ENCODE data around the gene CLCNKB. TPM values are rescaled to one million over a fixed set of nuclear protein-coding genes. Genes with fewer than 3 reads are reported as not detected.

The CLCNKB gene
- 0.10 TPM in 1 of 5 replicates, not detected in the others for total RNA-seq (2022; extraction: Qiagen RNA extraction)

DNA sequence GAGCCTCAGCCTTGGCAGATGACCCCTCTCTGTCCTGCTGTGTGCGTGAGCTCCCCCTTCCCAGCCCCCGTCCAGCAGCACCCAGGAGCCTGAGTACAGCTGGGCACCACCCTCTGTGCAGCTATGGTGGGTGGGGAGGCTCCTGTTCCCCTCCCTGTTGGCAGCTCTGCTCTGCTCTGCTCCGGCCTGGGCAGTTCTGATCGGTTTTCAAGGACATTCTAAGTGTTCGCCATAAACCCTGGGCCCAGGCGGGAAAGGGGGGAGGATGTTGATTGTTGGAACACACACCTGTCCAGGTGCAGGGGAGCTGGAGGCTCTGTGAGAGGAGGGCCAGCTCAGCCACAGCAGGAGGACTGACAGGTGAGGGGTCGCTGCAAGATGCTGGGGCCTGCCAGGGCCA, at the start of gene CLCNKB:
Gene CLCNKB, plus strand, starts transcription at position 262 of the 400 bp plus-strand sequence. CDS start 711 bp downstream, outside the sequence.

DNA sequence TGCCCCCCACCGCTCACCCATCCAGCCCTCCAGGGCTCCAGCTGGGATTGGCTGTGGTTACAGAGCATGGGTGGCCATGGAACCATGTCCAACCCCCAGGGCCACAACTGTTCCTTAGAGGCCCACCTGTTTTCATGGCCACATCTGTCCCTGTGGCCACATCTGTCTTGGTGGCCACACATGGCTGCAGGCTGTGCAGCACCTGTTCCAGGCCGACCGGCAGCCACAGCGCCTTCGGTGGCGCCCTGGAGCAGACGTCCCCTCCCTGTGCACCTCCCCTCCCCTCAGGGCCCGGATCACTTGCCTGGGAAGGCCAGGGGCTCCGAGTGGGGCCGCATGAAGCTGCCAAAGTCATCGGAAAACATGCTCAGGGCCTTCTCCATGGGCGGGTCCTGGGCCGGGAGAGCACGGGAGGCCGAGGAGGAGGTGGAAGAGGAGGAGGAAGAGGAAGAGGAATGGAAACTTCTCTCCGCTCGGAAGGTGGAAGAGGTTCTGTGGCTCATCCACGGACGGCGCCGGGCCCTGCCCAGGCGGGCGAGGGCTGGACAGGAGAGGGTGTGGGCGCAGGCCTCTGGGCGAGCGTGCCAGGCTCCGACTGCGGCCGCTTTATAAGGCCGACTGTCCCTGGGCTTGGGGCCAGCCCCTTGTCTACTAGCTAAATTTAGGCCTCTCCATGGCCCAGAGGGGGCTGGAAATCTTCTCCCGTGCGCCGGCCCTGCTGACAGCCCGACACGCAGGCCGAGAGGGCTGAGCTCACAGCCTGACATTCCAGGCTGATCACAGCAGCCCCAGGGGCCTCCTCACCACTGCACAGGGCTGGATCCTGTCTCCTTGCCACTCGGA, 25.9 kb upstream of the CLCNKB start, which contains the start of gene HSPB7:
Gene HSPB7, minus strand, starts transcription at position 583 of the 843 bp plus-strand sequence. Its CDS starts 80 bp downstream, at position 503.

DNA sequence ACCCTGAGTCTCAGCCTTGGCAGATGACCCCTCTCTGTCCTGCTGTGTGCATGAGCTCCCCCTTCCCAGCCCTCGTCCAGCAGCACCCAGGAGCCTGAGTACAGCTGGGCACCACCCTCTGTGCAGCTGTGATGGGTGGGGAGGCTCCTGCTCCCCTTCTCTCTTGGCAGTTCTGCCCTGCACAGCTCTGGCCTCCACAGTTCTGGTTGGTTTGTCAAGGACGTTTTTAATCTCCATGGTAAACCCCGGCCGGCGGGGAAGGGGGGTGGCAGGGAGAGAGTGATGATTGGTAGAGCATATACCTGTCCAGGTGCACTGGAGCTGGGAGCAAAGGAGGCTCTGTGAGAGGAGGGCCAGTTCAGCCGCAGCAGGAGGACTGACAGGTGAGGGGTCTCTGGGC, 21.9 kb upstream of the CLCNKB start, which contains the start of gene CLCNKA:
Gene CLCNKA, plus strand, starts transcription at position 356 of the 400 bp plus-strand sequence. CDS start 584 bp downstream, outside the sequence.

DNA sequence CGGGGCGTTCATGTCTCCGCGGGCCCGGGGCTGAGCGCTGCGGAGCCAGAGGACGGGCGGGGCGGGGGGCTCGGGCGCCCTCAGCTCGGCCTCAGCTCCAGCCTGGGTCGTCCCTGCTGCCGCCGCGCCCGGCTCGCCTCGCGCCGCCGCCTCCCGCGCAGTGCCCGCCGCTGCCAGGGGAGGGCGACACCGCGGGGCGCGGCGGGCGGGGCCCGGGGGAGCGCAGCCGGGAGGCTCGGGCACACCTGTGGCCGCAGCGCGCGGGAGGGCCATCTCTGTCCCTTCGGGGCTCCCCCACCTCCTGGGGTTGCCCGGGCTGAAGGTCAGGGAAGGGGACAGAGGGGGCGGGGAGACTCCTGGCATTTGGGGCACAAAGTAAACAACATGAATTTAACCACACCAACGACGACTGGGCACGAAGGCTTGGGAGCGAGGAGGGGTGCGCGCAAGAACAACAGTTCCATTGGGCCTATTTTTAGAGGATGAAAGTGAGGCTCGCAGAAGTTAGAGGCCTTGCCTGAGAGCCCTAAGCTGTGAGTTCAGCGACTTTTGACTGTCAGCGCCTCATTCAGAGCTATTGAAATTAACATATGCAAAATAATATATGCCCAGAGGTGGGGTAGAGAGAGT, 30.0 kb downstream of the CLCNKB start, which contains the start of gene FAM131C:
Gene FAM131C, minus strand, starts transcription at position 162 of the 630 bp plus-strand sequence. CDS start 209 bp downstream, outside the sequence.

Other genes starting within 250 kb of the CLCNKB start
- gene UQCRHL, start 236.1 kb upstream of the CLCNKB start, total RNA-seq (2022; extraction: Qiagen RNA extraction): 5.8 to 8.9 TPM (median 6.2 TPM) in 5 replicates
- gene SPEN, start 196.1 kb upstream of the CLCNKB start, total RNA-seq (2022; extraction: Qiagen RNA extraction): 36.4 to 40.4 TPM (median 39.8 TPM) in 5 replicates
- gene ZBTB17, start 67.7 kb upstream of the CLCNKB start, total RNA-seq (2022; extraction: Qiagen RNA extraction): 10.2 to 18.4 TPM (median 13.0 TPM) in 5 replicates
- not detected in 5 replicates for gene SRARP, start 39.5 kb upstream of the CLCNKB start, total RNA-seq (2022; extraction: Qiagen RNA extraction)
- gene HSPB7, start 25.7 kb upstream of the CLCNKB start, total RNA-seq (2022; extraction: Qiagen RNA extraction): 0.07 TPM in 1 of 5 replicates, not detected in the others
- gene CLCNKA, start 21.7 kb upstream of the CLCNKB start, total RNA-seq (2022; extraction: Qiagen RNA extraction): 0.14 to 0.26 TPM in 2 of 5 replicates, not detected in the others
- gene FAM131C, start 29.9 kb downstream of the CLCNKB start, total RNA-seq (2022; extraction: Qiagen RNA extraction): 13.7 to 19.5 TPM (median 18.8 TPM) in 5 replicates
- 98.7 to 150 TPM (median 137 TPM) in 5 replicates for gene EPHA2, start 112.3 kb downstream of the CLCNKB start, total RNA-seq (2022; extraction: Qiagen RNA extraction)
- 5.3 to 6.6 TPM (median 6.2 TPM) in 5 replicates for gene ARHGEF19, start 168.9 kb downstream of the CLCNKB start, total RNA-seq (2022; extraction: Qiagen RNA extraction)
- gene CPLANE2, start 193.4 kb downstream of the CLCNKB start, total RNA-seq (2022; extraction: Qiagen RNA extraction): 2.5 to 4.5 TPM (median 3.2 TPM) in 5 replicates